GM06990 (cell line): Measurements from ENCODE around the gene CACNB2.

ENCODE experiments used
- DNase-seq: peaks from one replicate; pipeline ENCODE4 v3.0.0-alpha.2; 2011; ENCODE audit not compliant: insufficient read length; ENCODE audit errors: extremely low read depth
- H3K27me3 ChIP-seq: replicated peaks from 2 replicates; pipeline ENCODE4 v1.6.0; 2011; ENCODE audit warnings: low read length; ENCODE audit not compliant: control insufficient read depth, insufficient read depth
- H3K36me3 ChIP-seq: 2 replicates; pipeline ENCODE4 v1.5.1; 2011; ENCODE audit warnings: low read length; ENCODE audit not compliant: control insufficient read depth, insufficient read depth
- H3K4me3 ChIP-seq: replicated peaks from 2 replicates; pipeline ENCODE4 v1.5.1; 2011; ENCODE audit warnings: low read depth, mild to moderate bottlenecking, control low read depth, low read length
- TF ChIP-seq, protein P1 (sequence below): IDR thresholded peaks from 2 replicates; pipeline ENCODE4 v1.5.1; 2011; ENCODE audit warnings: low read length, control low read depth, mild to moderate bottlenecking, inconsistent platforms; ENCODE audit not compliant: insufficient read depth, poor library complexity, severe bottlenecking

The CACNB2 gene

DNA sequence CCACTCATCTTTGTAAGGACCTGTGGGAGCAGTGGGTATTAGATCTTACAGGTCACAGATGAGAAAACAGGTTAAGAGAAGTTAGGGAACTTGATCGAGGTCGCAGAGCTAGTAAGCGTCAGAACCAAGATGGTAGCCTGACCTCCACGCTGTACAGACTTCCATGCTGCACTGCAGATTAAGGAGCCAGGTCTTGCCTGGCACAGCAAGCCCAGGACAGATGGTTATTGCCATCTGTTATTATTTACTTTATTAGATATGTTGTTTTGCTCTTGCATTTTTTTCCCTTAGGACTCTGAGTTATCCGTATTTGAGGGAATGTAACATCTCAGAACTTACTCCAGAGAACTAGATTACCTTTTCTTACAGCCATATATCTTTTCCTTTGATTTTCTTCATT, 363.9 kb downstream of the CACNB2 start:
- no peak for DNase-seq
- TF ChIP-seq, protein P1, sequence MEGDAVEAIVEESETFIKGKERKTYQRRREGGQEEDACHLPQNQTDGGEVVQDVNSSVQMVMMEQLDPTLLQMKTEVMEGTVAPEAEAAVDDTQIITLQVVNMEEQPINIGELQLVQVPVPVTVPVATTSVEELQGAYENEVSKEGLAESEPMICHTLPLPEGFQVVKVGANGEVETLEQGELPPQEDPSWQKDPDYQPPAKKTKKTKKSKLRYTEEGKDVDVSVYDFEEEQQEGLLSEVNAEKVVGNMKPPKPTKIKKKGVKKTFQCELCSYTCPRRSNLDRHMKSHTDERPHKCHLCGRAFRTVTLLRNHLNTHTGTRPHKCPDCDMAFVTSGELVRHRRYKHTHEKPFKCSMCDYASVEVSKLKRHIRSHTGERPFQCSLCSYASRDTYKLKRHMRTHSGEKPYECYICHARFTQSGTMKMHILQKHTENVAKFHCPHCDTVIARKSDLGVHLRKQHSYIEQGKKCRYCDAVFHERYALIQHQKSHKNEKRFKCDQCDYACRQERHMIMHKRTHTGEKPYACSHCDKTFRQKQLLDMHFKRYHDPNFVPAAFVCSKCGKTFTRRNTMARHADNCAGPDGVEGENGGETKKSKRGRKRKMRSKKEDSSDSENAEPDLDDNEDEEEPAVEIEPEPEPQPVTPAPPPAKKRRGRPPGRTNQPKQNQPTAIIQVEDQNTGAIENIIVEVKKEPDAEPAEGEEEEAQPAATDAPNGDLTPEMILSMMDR: no peak
- no peaks in the 10 kb centered on the region for H3K27me3 ChIP-seq
- no peaks in the 10 kb centered on the region for H3K36me3 ChIP-seq
- no peak overlapping the region for H3K4me3 ChIP-seq

DNA sequence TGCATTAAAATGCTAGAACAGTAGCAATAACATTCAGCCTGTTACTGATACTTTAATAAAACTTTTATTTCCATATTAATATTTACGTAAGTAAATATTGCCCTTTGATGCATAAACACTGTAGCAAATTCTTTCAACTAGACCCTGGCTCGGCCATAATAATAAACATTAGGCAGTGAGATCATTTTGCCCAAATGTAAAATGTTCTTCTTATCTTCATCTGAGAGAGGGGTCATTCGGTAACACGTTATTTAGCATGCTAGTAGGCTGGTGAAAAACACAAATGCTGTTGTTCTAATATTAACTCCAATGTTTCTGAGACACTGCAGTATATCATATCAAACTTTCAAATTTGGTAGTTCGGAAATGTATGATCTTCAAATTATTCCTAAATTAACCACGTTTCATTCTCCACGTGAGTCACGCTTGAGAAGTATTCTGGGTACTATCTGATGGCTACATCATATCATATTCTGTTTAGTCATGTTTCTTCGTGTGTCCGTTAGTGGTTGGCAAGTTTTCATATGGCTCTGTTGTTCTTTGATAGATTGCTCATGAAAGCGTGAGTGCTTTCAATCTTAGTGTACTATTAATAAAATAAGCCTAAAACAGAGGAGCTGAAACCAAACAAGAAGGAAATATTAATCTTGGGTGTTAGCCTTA, 365.4 kb downstream of the CACNB2 start:
- no peak overlapping the region for H3K4me3 ChIP-seq
- H3K27me3 ChIP-seq: no peaks in the 10 kb centered on the region
- DNase-seq: no peak
- H3K36me3 ChIP-seq: no peaks in the 10 kb centered on the region
- TF ChIP-seq, protein P1: no peak

DNA sequence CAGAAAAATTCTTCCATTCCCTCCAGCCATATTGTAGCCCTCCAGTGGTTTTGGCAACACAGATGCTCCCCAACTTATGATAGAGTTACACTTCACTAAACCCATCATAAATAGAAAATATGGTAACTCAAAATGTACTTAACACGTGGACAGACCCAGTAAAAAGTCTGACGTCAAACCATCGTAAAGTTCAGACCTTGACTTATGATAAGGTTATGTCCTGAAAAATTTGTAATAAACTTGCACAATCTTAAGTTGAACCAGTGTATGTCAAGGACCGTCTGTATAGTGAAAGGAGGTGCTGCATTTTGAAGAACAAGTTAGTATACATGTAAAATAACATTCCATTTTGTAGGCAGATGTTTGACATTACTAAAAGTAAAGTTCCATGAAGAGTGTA, 368.4 kb downstream of the CACNB2 start:
- TF ChIP-seq, protein P1: no peak
- H3K36me3 ChIP-seq: no peaks in the 10 kb centered on the region
- DNase-seq: no peak
- H3K4me3 ChIP-seq: no peak overlapping the region
- H3K27me3 ChIP-seq: no peaks in the 10 kb centered on the region

DNA sequence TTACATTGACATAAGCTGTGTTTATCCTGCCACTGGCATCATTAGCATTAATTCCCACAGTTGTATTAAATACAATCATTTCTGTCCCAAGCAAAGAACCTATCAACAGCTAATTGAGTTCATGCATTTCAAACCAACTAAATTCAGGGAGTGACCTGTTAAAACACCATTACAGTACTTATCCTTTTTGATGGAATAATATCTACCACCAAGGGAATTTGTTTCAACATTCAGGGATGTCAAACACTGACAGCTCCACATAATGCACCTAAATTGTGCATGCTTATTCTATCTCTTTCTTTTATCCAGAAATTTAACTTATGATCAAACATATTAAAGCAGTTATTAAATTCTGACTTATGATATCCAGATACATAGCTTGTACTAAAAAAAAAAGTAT, 374.3 kb downstream of the CACNB2 start:
- TF ChIP-seq, protein P1: no peak
- Histone ChIP-seq H3K27me3 (no peaks in the 10 kb centered on the region), H3K4me3 (no peak overlapping the region), H3K36me3 (no peaks in the 10 kb centered on the region)
- no peak for DNase-seq

DNA sequence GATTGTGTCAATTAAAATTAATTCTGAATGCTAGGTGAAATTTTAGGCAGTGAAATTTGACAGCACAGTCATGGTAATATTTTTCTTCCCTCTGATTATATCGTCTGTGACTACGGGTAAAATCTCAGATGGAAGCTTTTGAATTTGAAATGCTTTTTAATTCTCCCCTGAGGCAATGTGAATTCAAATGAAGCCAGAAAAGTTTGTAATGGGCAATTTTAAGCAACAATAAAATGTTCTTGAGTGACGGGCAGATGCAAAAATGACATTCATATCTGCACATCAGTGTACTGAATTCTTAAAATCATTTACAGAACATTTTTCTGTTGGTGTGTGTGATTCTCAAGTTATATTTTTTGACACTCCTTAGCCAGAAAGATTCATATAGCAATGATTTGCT, 376.6 kb downstream of the CACNB2 start:
- no peak overlapping the region for H3K4me3 ChIP-seq
- DNase-seq: no peak
- H3K36me3 ChIP-seq: no peaks in the 10 kb centered on the region
- no peaks in the 10 kb centered on the region for H3K27me3 ChIP-seq
- TF ChIP-seq, protein P1: no peak

DNA sequence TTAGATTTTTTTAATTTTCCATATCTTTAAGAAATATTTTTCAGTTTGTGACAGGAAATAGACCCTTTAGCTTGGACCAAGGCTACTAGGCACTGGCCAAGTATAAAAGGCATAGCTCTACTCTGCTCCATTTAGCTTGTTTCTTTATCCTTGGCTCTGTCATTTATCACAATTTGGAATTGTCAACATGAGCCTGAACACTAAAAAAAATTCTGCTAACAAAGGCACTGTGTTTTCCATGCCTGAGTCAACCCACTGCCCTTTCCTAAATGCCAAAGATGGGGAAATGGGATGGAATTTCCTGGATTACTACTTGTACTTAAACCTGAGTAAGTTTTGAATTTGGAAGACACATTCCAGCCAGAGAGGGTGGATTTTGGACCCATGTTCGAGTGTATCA, 382.8 kb downstream of the CACNB2 start:
- Histone ChIP-seq H3K36me3 (no peaks in the 10 kb centered on the region; the same call in 1 of the 2 replicates), H3K27me3 (no peaks in the 10 kb centered on the region), H3K4me3 (no peak overlapping the region)
- TF ChIP-seq, protein P1: no peak
- DNase-seq: no peak
